HepG2 (cell line): ENCODE measurements around the gene CA10. TPM values are rescaled to one million over a fixed set of nuclear protein-coding genes. Genes with fewer than 3 reads are reported as not detected.

Experiments used
- ATAC-seq: fragments of 200-7000 bp; cut with Tn5 transposase; 3 replicates; pipeline ENCODE4 v1.9.1; 2020; ENCODE audit warnings: mild to moderate bottlenecking, moderate library complexity
- BruUV-seq: library from RNA; stranded (reverse); fragments of 400-500 nt; replicated peaks from 2 replicates; lab custom pipeline; 2021; lab: Mats Ljungman, UMichigan
- CTCF ChIA-PET: fragments of 300-600 bp; formaldehyde crosslinking; extraction: SDS; loops from one replicate; lab custom pipeline; 2021; ENCODE audit warnings: low total read pairs, inconsistent platforms, low intra/inter-chr PET ratio; lab: Yijun Ruan, JAX
- POLR2A ChIA-PET: fragments of 350-600 bp; sonication (Branson Sonifier 250); formaldehyde crosslinking; loops from one replicate; lab custom pipeline; 2020; ENCODE audit warnings: antibody characterized with exemption, inconsistent platforms; lab: Yijun Ruan, JAX
- DNase-seq: peaks from one replicate; pipeline ENCODE4 v3.0.0-alpha.2; 2015; ENCODE audit warnings: low spot score
- FAIRE-seq: peaks from 3 replicates; lab custom pipeline; 2011; peaks lifted over from hg19 to GRCh38; lab: Jason Lieb, UNC
- H2AFZ ChIP-seq: one replicate; pipeline ENCODE4 v1.6.1; 2011; ENCODE audit warnings: low read length, inconsistent platforms
- H3K27ac ChIP-seq: fragments of 300-600 bp; 3 replicates; pipeline ENCODE4 v1.8.0; 2011; ENCODE audit warnings: mixed run types, mild to moderate bottlenecking, mixed read lengths, low read length, inconsistent platforms; ENCODE audit not compliant: insufficient read depth; ENCODE audit errors: extremely low read length
- H3K27me3 ChIP-seq, 2 experiments: fragments of 200-600 bp in 1 of 2; 2 replicates in 1 of 2; 3 replicates in 1 of 2; pipeline versions ENCODE4 v1.6.0 to v1.8.0; 2011; ENCODE audit warnings: low read length in 2 of 2, mild to moderate bottlenecking in 2 of 2, moderate library complexity in 2 of 2, inconsistent platforms in 1 of 2; ENCODE audit not compliant: insufficient read depth in 2 of 2, control insufficient read depth in 1 of 2
- H3K36me3 ChIP-seq, 2 experiments: fragments of 200-600 bp in 1 of 2; replicated peaks in 1 of 2; 2 replicates in 1 of 2; 3 replicates in 1 of 2; pipeline versions ENCODE4 v1.5.1 to v1.8.0; 2011; ENCODE audit warnings: low read length in 2 of 2, inconsistent platforms in 1 of 2; ENCODE audit not compliant: insufficient read depth in 2 of 2, control insufficient read depth in 1 of 2
- H3K4me1 ChIP-seq: 2 replicates; pipeline ENCODE4 v1.5.1; 2012; ENCODE audit warnings: low read length, inconsistent platforms; ENCODE audit not compliant: insufficient read depth
- H3K4me2 ChIP-seq: 2 replicates; pipeline ENCODE4 v1.6.0; 2011; ENCODE audit warnings: low read depth, low read length, inconsistent platforms
- H3K4me3 ChIP-seq, 3 experiments: fragments of 200-600 bp in 1 of 3; sonication (generic), shearing (Covaris generic) in 1 of 3; replicated peaks in 1 of 3; 2 replicates each; pipeline ENCODE4 v1.5.1; 2011 to 2016; ENCODE audit warnings: low read length in 3 of 3, inconsistent platforms in 2 of 3, low read depth in 2 of 3, mild to moderate bottlenecking in 2 of 3, control low read depth in 1 of 3, mixed read lengths in 1 of 3; ENCODE audit not compliant: insufficient read depth in 1 of 3
- H3K79me2 ChIP-seq: one replicate; pipeline ENCODE4 v1.6.1; 2011; ENCODE audit warnings: low read length, inconsistent platforms; ENCODE audit not compliant: insufficient read depth
- H3K9ac ChIP-seq: 2 replicates; pipeline ENCODE4 v1.6.0; 2011; ENCODE audit warnings: mild to moderate bottlenecking, low read depth, low read length, inconsistent platforms; ENCODE audit not compliant: insufficient read depth
- H3K9me3 ChIP-seq: 2 replicates; pipeline ENCODE4 v1.5.1; 2012; ENCODE audit warnings: mild to moderate bottlenecking, low read length
- H4K20me1 ChIP-seq: 2 replicates; pipeline ENCODE4 v1.6.0; 2011; ENCODE audit warnings: inconsistent platforms, mild to moderate bottlenecking, low read length, moderate library complexity; ENCODE audit not compliant: insufficient read depth
- MED13 ChIP-seq: sonication (generic); formaldehyde crosslinking; IDR thresholded peaks from 2 replicates; pipeline ENCODE4 v1.5.0; 2020; ENCODE audit warnings: missing genetic modification reagents
- MEIS2 ChIP-seq: sonication (generic); formaldehyde crosslinking; IDR thresholded peaks from 2 replicates; pipeline ENCODE4 v1.9.0; 2021; ENCODE audit warnings: mild to moderate bottlenecking, missing genetic modification reagents
- NR3C1 ChIP-seq: sonication (generic); formaldehyde crosslinking; IDR thresholded peaks from 2 replicates; pipeline ENCODE4 v1.4.0; 2020; ENCODE audit warnings: missing genetic modification reagents
- TAF1 ChIP-seq: sonication (generic); formaldehyde crosslinking; IDR thresholded peaks from 2 replicates; pipeline ENCODE4 v1.4.0; 2020; ENCODE audit warnings: missing genetic modification reagents
- ZBTB38 ChIP-seq: sonication (generic); formaldehyde crosslinking; IDR thresholded peaks from 2 replicates; pipeline ENCODE4 v1.5.1; 2020; ENCODE audit warnings: mild to moderate bottlenecking, missing genetic modification reagents
- whole genome bisulfite sequencing: methylation state at CpG from one replicate; pipeline ENCODE4 v1.1.6; 2017; ENCODE audit warnings: low lambda C conversion rate; 5-methylcytosine and 5-hydroxymethylcytosine counted together
- in situ Hi-C: cut with HindIII; loops from 2 replicates; pipeline ENCODE4 v1.10.0; 2017; ENCODE audit warnings: low pct_unique_long_range_greater_than_20kb; ENCODE audit not compliant: extremely low pct_ligation_motif_present
- intact Hi-C: fragments of 100-400 bp; cut with micrococcal nuclease; formaldehyde crosslinking; loops from one replicate; pipeline ENCODE4 v1.10.0; 2022; ENCODE audit not compliant: unreplicated experiment
- polyA plus RNA-seq, 8 experiments: library from polyadenylated mRNA; depleted of rRNA in 3 of 8; stranded (reverse) in 7 of 8; unstranded in 1 of 8; fragments of >200 nt; fragmentation: Illumina TruSeq in 4 of 8; extraction: Trizol in 4 of 8; gene quantifications; 2 replicates each; pipeline versions ENCODE4 v1.2.1 to v1.2.3, GENCODE V29; 2011 to 2016; ENCODE audit warnings: low read depth in 4 of 8, missing spikeins in 1 of 8, mixed read lengths in 1 of 8; ENCODE audit not compliant: insufficient read depth in 1 of 8
- total RNA-seq, 5 experiments: library from RNA; depleted of rRNA; stranded (reverse); fragments of >200 nt; fragmentation: Illumina TruSeq; extraction: Trizol; gene quantifications; 2 replicates each; pipeline ENCODE4 v1.2.3, GENCODE V29; 2016; ENCODE audit warnings: low read depth in 1 of 5

The CA10 gene
- total and polyA plus RNA-seq, 2 of the 13 experiments (the other 11 are each of a cell fraction or from before 2014, with no cell fraction given): not detected

- FAIRE-seq (no peak), DNase-seq (no peak), ATAC-seq (no peak)
- no peaks in the 10 kb centered on the region for H4K20me1 ChIP-seq
- no peaks in the 10 kb centered on the region for H3K36me3 ChIP-seq
- no peaks in the 10 kb centered on the region for H3K27me3 ChIP-seq
- TF ChIP-seq MEIS2 (CRISPR knock-in tag): no peak
- TF ChIP-seq ZBTB38 (CRISPR knock-in tag): no peak
- TF ChIP-seq TAF1 (CRISPR knock-in tag): no peak
- TF ChIP-seq NR3C1 (CRISPR knock-in tag): no peak
- CTCF ChIA-PET: no interaction called here
- no peak overlapping the region for H3K4me2 ChIP-seq
- no peak overlapping the region for H3K27ac ChIP-seq
- POLR2A ChIA-PET: no interaction called here
- H3K9ac ChIP-seq: no peak overlapping the region
- H3K9me3 ChIP-seq: 0 out of 2 replicates have a peak, but pooled peaks cover 4% of the 10 kb centered on the region
- no peak overlapping the region for H3K4me3 ChIP-seq
- 37% methylated on average over 4 of the region's 4 CpGs for WGBS
- no peaks in the 10 kb centered on the region for H3K4me1 ChIP-seq
- BruUV-seq: no TSS peak
- in situ Hi-C loops (no loop called here), intact Hi-C loops (no loop called here)
- H2AFZ ChIP-seq: no peak overlapping the region
- no peaks in the 10 kb centered on the region for H3K79me2 ChIP-seq
These were observed 568.4 kb downstream of the CA10 start for GRCh38 chr17:51590071-51590656.

- WGBS: under 1% methylated on average over 2 of the region's 2 CpGs
- Histone ChIP-seq H3K9me3 (0 out of 2 replicates have a peak, but pooled peaks cover 4% of the 10 kb centered on the region), H3K4me1 (no peaks in the 10 kb centered on the region), H3K27ac (no peak overlapping the region), H3K79me2 (no peaks in the 10 kb centered on the region), H3K4me2 (no peak overlapping the region), H4K20me1 (no peaks in the 10 kb centered on the region), H3K9ac (no peak overlapping the region), H3K36me3 (no peaks in the 10 kb centered on the region), H3K27me3 (no peaks in the 10 kb centered on the region), H3K4me3 (no peak overlapping the region), H2AFZ (no peak overlapping the region)
- no peak for TF ChIP-seq MED13 (CRISPR knock-in tag)
- ChIA-PET POLR2A (no interaction called here), CTCF (interaction anchor here (0.6 kb wide), 1 partner anchor 52 kb away, joined by 3 read pairs; no protein-coding TSS in a partner anchor)
- intact Hi-C loops (no loop called here), in situ Hi-C loops (no loop called here)
- DNase-seq (no peak), FAIRE-seq (no peak), ATAC-seq (no peak)
- BruUV-seq: no TSS peak
These were observed 570.5 kb downstream of the CA10 start for GRCh38 chr17:51588063-51588462.
